ENCODE data around the gene ROR2. TPM values are rescaled to one million over a fixed set of nuclear protein-coding genes. Genes with fewer than 3 reads are reported as not detected.

Gene ROR2
- total and polyA plus RNA-seq, 2 of the 8 experiments (the other 6 are each of a cell fraction or from before 2014, with no cell fraction given) = 2.7 to 4.3 TPM

DNA sequence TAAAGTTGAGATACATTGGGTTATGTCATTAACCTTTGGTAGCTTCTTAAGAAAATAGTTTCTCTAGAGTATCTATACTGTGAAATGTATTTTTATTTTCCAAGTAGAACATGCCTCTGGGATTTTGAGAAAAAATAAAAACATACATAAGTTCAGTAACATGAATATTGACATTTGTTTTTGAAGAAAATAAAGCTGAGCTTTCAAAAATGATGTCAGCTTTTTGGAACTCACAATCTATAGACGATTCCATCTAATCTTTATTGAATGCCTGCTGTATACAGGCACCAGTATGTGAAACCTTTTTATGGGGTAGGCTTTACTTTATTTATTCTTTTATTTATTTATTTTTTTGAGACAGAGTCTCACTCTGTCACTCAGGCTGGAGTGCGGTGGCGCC, 350.5 kb downstream of the ROR2 start:
- Histone ChIP-seq H4K8ac (ENCODE audit: extremely low read depth, insufficient read depth, low read length) (no peak overlapping the region), H3K9ac (replicated peaks in 1 of 4; ENCODE audit: extremely low read depth in 1 of 4, low read depth in 3 of 4, low read length in 3 of 4) (no peak overlapping the region), H2BK15ac (ENCODE audit: low read length) (no peak overlapping the region), H3K9me3 (ENCODE audit: insufficient read depth in 2 of 2, low read depth in 1 of 2, low read length in 1 of 2) (no peaks in the 10 kb centered on the region), H3K14ac (ENCODE audit: insufficient read length) (no peak overlapping the region), H3K27ac (ENCODE audit: low read depth, low read length) (no peak overlapping the region), H3K56ac (replicated peaks; ENCODE audit: insufficient read length, low read depth, low read length) (no peak overlapping the region), H2BK120ac (replicated peaks; ENCODE audit: low read depth, low read length) (no peak overlapping the region), H3K79me2 (ENCODE audit: control insufficient read depth in 1 of 2, insufficient read depth in 2 of 2, low read length in 2 of 2) (no peaks in the 10 kb centered on the region), H3K27me3 (replicated peaks in 1 of 4; ENCODE audit: control insufficient read depth in 3 of 4, extremely low read depth in 1 of 4, insufficient read depth in 3 of 4, low read length in 3 of 4) (peaks cover 0 to 1% (median 0%) of the 10 kb centered on the region in 4 experiments; a peak in 1 of 7 replicates), H3K4me2 (ENCODE audit: insufficient read depth in 1 of 2, low read depth in 2 of 2, low read length in 2 of 2) (no peak overlapping the region), H2BK20ac (ENCODE audit: low read length) (no peak overlapping the region), H3K4ac (replicated peaks; ENCODE audit: insufficient read length, low read depth, low read length) (no peak overlapping the region), H3K23me2 (ENCODE audit: low read depth, low read length) (no peaks in the 10 kb centered on the region), H2AFZ (ENCODE audit: low read length) (no peak overlapping the region), H2BK12ac (ENCODE audit: low read depth, low read length) (no peak overlapping the region), H3K18ac (ENCODE audit: extremely low read depth, low read length) (no peak overlapping the region), H4K5ac (ENCODE audit: insufficient read length, low read depth, low read length) (no peak overlapping the region), H3K79me1 (ENCODE audit: low read depth, low read length) (no peaks in the 10 kb centered on the region), H2AK5ac (ENCODE audit: low read depth, low read length) (no peak overlapping the region), H4K20me1 (replicated peaks in 1 of 2; ENCODE audit: control insufficient read depth in 1 of 2, insufficient read depth in 2 of 2, low read length in 2 of 2) (no peaks in the 10 kb centered on the region), H2BK5ac (ENCODE audit: low read depth, low read length) (no peak overlapping the region), H3K4me1 (replicated peaks in 1 of 4; ENCODE audit: control insufficient read depth in 3 of 4, insufficient read depth in 4 of 4, low read length in 3 of 4) (no peaks in the 10 kb centered on the region), H3K23ac (ENCODE audit: insufficient read length) (no peak overlapping the region), H3K36me3 (ENCODE audit: control insufficient read depth in 2 of 4, insufficient read depth in 4 of 4, low read length in 3 of 4) (no peaks in the 10 kb centered on the region), H3K4me3 (ENCODE audit: extremely low read depth in 1 of 4, insufficient read depth in 2 of 4, low read depth in 3 of 4, low read length in 4 of 4) (no peak overlapping the region), H4K91ac (replicated peaks; ENCODE audit: insufficient read length, low read length) (no peak overlapping the region)
- no peak for DNase-seq (ENCODE audit: low read depth in 1 of 2, low spot score in 2 of 2)
- WGBS, 2 experiments (ENCODE audit: extremely low coverage in 1 of 2, insufficient coverage in 1 of 2, insufficient read length in 1 of 2, insufficient replicate concordance in 2 of 2, low coverage in 1 of 2, low lambda C conversion rate in 2 of 2, missing lambda C conversion rate in 1 of 2) = 94% methylated on average over 3 of the region's 3 CpGs; no CpG with 5 or more reads in 1 of the 2 experiments
- CTCF ChIA-PET (ENCODE audit: partially characterized antibody) = interaction anchor here (0.7 kb wide), 2 partner anchors 15 to 48 kb away, joined by 3 to 5 read pairs; no protein-coding TSS in a partner anchor
- POLR2A ChIA-PET (ENCODE audit: partially characterized antibody) = no interaction called here
- no peak for FAIRE-seq
- TF ChIP-seq JUN (IDR thresholded peaks at IDR 0.05; ENCODE audit: low read depth, low read length) = no peak
- no peak for TF ChIP-seq SRF (IDR thresholded peaks at IDR 0.05; ENCODE audit: low read depth, low read length)
- TF ChIP-seq, protein P1, sequence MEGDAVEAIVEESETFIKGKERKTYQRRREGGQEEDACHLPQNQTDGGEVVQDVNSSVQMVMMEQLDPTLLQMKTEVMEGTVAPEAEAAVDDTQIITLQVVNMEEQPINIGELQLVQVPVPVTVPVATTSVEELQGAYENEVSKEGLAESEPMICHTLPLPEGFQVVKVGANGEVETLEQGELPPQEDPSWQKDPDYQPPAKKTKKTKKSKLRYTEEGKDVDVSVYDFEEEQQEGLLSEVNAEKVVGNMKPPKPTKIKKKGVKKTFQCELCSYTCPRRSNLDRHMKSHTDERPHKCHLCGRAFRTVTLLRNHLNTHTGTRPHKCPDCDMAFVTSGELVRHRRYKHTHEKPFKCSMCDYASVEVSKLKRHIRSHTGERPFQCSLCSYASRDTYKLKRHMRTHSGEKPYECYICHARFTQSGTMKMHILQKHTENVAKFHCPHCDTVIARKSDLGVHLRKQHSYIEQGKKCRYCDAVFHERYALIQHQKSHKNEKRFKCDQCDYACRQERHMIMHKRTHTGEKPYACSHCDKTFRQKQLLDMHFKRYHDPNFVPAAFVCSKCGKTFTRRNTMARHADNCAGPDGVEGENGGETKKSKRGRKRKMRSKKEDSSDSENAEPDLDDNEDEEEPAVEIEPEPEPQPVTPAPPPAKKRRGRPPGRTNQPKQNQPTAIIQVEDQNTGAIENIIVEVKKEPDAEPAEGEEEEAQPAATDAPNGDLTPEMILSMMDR (IDR thresholded peaks at IDR 0.05; ENCODE audit: control extremely low read depth in 1 of 3, insufficient read depth in 1 of 3, low read depth in 1 of 3, low read length in 3 of 3) = no peak
- TF ChIP-seq RFX5 (IDR thresholded peaks at IDR 0.05; ENCODE audit: borderline replicate concordance, low read depth, low read length) = no peak
- TF ChIP-seq KDM4A (IDR thresholded peaks at IDR 0.05; ENCODE audit: low read depth, low read length, severe bottlenecking) = no peak
- no peak for TF ChIP-seq YY1 (IDR thresholded peaks at IDR 0.05; ENCODE audit: low read depth, low read length)
- no peak for TF ChIP-seq EZH2 (IDR thresholded peaks at IDR 0.05; ENCODE audit: low read depth, low read length, severe bottlenecking)
- TF ChIP-seq NRF1 (IDR thresholded peaks at IDR 0.05; ENCODE audit: low read depth, low read length) = no peak
- no peak for TF ChIP-seq JUND (IDR thresholded peaks at IDR 0.05; ENCODE audit: low read length)
- no peak for TF ChIP-seq SIX5 (IDR thresholded peaks at IDR 0.05; ENCODE audit: low read depth, low read length)
- no peak for TF ChIP-seq FOSL1 (IDR thresholded peaks at IDR 0.05; ENCODE audit: insufficient read depth, low read depth, low read length)
- TF ChIP-seq, protein P2, sequence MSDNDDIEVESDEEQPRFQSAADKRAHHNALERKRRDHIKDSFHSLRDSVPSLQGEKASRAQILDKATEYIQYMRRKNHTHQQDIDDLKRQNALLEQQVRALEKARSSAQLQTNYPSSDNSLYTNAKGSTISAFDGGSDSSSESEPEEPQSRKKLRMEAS (IDR thresholded peaks at IDR 0.05) = no peak

Data from H1 (cell line).